Neural cell (in vitro differentiated cells): ENCODE measurements around the gene NCOA7. TPM values are rescaled to one million over a fixed set of nuclear protein-coding genes. Genes with fewer than 3 reads are reported as not detected.

ENCODE experiments used
- H2AFZ ChIP-seq: fragments of 200-600, 300-800 bp; sonication (generic), shearing (Covaris generic); 2 replicates; pipeline ENCODE4 v1.6.0; 2014; ENCODE audit warnings: low read depth, mild to moderate bottlenecking, antibody characterized with exemption, low read length, moderate library complexity
- H3F3A ChIP-seq: fragments of 200-600 bp; shearing (Covaris generic); 2 replicates; pipeline ENCODE4 v1.6.1; 2016; ENCODE audit warnings: mild to moderate bottlenecking, moderate library complexity, mixed read lengths, antibody characterized with exemption, low read length; ENCODE audit not compliant: insufficient read depth, poor library complexity, severe bottlenecking
- H3K27ac ChIP-seq: fragments of 200-600, 300-800 bp; sonication (generic), shearing (Covaris generic); 2 replicates; pipeline ENCODE4 v1.5.1; 2014; ENCODE audit warnings: mild to moderate bottlenecking, low read length, moderate library complexity
- H3K27me3 ChIP-seq: fragments of 300-800, 200-600 bp; sonication (generic), shearing (Covaris generic); 2 replicates; pipeline ENCODE4 v1.6.0; 2014; ENCODE audit warnings: mild to moderate bottlenecking, low read depth, low read length, moderate library complexity; ENCODE audit not compliant: insufficient read depth
- H3K36me3 ChIP-seq: fragments of 300-800, 200-600 bp; sonication (generic), shearing (Covaris generic); 2 replicates; pipeline ENCODE4 v1.5.1; 2014; ENCODE audit warnings: mild to moderate bottlenecking, antibody characterized with exemption, low read length, moderate library complexity; ENCODE audit not compliant: insufficient read depth
- H3K4me2 ChIP-seq: fragments of 300-800, 200-600 bp; sonication (generic), shearing (Covaris generic); 2 replicates; pipeline ENCODE4 v1.6.0; 2014; ENCODE audit warnings: mild to moderate bottlenecking, low read length
- H3K4me3 ChIP-seq: fragments of 300-800, 200-600 bp; sonication (generic), shearing (Covaris generic); 2 replicates; pipeline ENCODE4 v1.5.1; 2014; ENCODE audit warnings: mild to moderate bottlenecking, low read length, moderate library complexity
- H3K79me2 ChIP-seq: fragments of 200-600 bp; shearing (Covaris generic); replicated peaks from 2 replicates; pipeline ENCODE4 v1.6.0; 2014; ENCODE audit warnings: mild to moderate bottlenecking, low read length, moderate library complexity; ENCODE audit not compliant: insufficient read depth
- H3K9ac ChIP-seq: fragments of 300-800, 200-600 bp; sonication (generic), shearing (Covaris generic); 2 replicates; pipeline ENCODE4 v1.6.1; 2016; ENCODE audit warnings: mild to moderate bottlenecking, low read length, mixed read lengths
- H3K9me2 ChIP-seq: fragments of 200-600 bp; shearing (Covaris generic); 2 replicates; pipeline ENCODE4 v1.6.1; 2016; ENCODE audit warnings: mild to moderate bottlenecking, low read length, mixed read lengths; ENCODE audit not compliant: insufficient read depth
- H3K9me3 ChIP-seq: fragments of 200-600, 300-800 bp; sonication (generic), shearing (Covaris generic); 2 replicates; pipeline ENCODE4 v1.6.1; 2016; ENCODE audit warnings: mild to moderate bottlenecking, mixed run types, low read length, moderate library complexity, mixed read lengths
- H4K20me1 ChIP-seq: fragments of 200-600 bp; shearing (Covaris generic); 2 replicates; pipeline ENCODE4 v1.6.1; 2016; ENCODE audit warnings: mild to moderate bottlenecking, mixed run types; ENCODE audit not compliant: insufficient read depth
- EP300 ChIP-seq: fragments of 450-650 bp; conservative IDR thresholded peaks from 2 replicates; pipeline ENCODE4 v1.6.1; 2014; ENCODE audit warnings: antibody characterized with exemption, mild to moderate bottlenecking, moderate library complexity; ENCODE audit not compliant: poor library complexity, severe bottlenecking
- EZH2 ChIP-seq: fragments of 200-600, 300-800 bp; shearing (Covaris generic), sonication (generic); IDR thresholded peaks from 2 replicates; pipeline ENCODE4 v1.6.1; 2014; ENCODE audit warnings: antibody characterized with exemption, low read length, borderline replicate concordance, mild to moderate bottlenecking; ENCODE audit not compliant: insufficient read depth, poor library complexity, severe bottlenecking
- MXI1 ChIP-seq: fragments of 450-650 bp; conservative IDR thresholded peaks from 2 replicates; pipeline ENCODE4 v1.6.1; 2014; ENCODE audit warnings: antibody characterized with exemption, mild to moderate bottlenecking; ENCODE audit not compliant: poor library complexity, severe bottlenecking
- POLR2AphosphoS5 ChIP-seq: IDR thresholded peaks from 2 replicates; pipeline ENCODE4 v1.6.1; 2012
- RAD21 ChIP-seq: fragments of 450-650 bp; conservative IDR thresholded peaks from 2 replicates; pipeline ENCODE4 v1.6.1; 2014; ENCODE audit warnings: antibody characterized with exemption, mild to moderate bottlenecking, moderate library complexity
- REST ChIP-seq: IDR thresholded peaks from 2 replicates; pipeline ENCODE4 v1.6.1; 2012; ENCODE audit warnings: borderline replicate concordance
- SMC3 ChIP-seq: fragments of 450-650 bp; conservative IDR thresholded peaks from 2 replicates; pipeline ENCODE4 v1.6.1; 2014; ENCODE audit warnings: antibody characterized with exemption, mild to moderate bottlenecking, moderate library complexity; ENCODE audit not compliant: poor library complexity
- TAF1 ChIP-seq: IDR thresholded peaks from 2 replicates; pipeline ENCODE4 v1.6.1; 2012; ENCODE audit warnings: low read depth
- polyA plus RNA-seq: library from polyadenylated mRNA; depleted of rRNA; stranded (reverse); fragments of >200 nt; gene quantifications from 2 replicates; pipeline ENCODE4 v1.2.3, GENCODE V29; 2014
- TF ChIP-seq, protein P1 (sequence below): fragments of 450-650 bp; IDR thresholded peaks from 2 replicates; pipeline ENCODE4 v1.5.1; 2014; ENCODE audit warnings: antibody characterized with exemption, mild to moderate bottlenecking, moderate library complexity; ENCODE audit not compliant: poor library complexity, severe bottlenecking

NCOA7 gene
- polyA plus RNA-seq, 1 donor from 2014 or later, result 17.1 TPM

- Histone ChIP-seq H3K4me3 (no peak overlapping the region), H2AFZ (no peak overlapping the region), H4K20me1 (no peaks in the 10 kb centered on the region), H3K9ac (no peak overlapping the region), H3K9me2 (no peaks in the 10 kb centered on the region), H3K4me2 (no peak overlapping the region), H3F3A (no peaks in the 10 kb centered on the region), H3K27ac (no peak overlapping the region), H3K79me2 (no peaks in the 10 kb centered on the region), H3K36me3 (no peaks in the 10 kb centered on the region), H3K27me3 (no peaks in the 10 kb centered on the region), H3K9me3 (no peaks in the 10 kb centered on the region)
- no peak for TF ChIP-seq TAF1
- TF ChIP-seq MXI1, result no peak
- no peak for TF ChIP-seq POLR2AphosphoS5
- TF ChIP-seq, protein P1, sequence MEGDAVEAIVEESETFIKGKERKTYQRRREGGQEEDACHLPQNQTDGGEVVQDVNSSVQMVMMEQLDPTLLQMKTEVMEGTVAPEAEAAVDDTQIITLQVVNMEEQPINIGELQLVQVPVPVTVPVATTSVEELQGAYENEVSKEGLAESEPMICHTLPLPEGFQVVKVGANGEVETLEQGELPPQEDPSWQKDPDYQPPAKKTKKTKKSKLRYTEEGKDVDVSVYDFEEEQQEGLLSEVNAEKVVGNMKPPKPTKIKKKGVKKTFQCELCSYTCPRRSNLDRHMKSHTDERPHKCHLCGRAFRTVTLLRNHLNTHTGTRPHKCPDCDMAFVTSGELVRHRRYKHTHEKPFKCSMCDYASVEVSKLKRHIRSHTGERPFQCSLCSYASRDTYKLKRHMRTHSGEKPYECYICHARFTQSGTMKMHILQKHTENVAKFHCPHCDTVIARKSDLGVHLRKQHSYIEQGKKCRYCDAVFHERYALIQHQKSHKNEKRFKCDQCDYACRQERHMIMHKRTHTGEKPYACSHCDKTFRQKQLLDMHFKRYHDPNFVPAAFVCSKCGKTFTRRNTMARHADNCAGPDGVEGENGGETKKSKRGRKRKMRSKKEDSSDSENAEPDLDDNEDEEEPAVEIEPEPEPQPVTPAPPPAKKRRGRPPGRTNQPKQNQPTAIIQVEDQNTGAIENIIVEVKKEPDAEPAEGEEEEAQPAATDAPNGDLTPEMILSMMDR, result no peak
- no peak for TF ChIP-seq EP300
- TF ChIP-seq EZH2, result no peak
- no peak for TF ChIP-seq RAD21
- TF ChIP-seq REST, result no peak
- TF ChIP-seq SMC3, result no peak
Observed at GRCh38 chr6:125839879-125840278, 49.1 kb downstream of the NCOA7 start.

GRCh38 chr6:125841356-125842090, 50.8 kb downstream of the NCOA7 start:
- H3K27me3 ChIP-seq, result no peaks in the 10 kb centered on the region
- H2AFZ ChIP-seq, result no peak overlapping the region
- no peaks in the 10 kb centered on the region for H3K79me2 ChIP-seq
- no peak overlapping the region for H3K4me3 ChIP-seq
- H3F3A ChIP-seq, result no peaks in the 10 kb centered on the region
- H3K9me2 ChIP-seq, result no peaks in the 10 kb centered on the region
- no peak overlapping the region for H3K27ac ChIP-seq
- H3K9ac ChIP-seq, result no peak overlapping the region
- no peak overlapping the region for H3K4me2 ChIP-seq
- TF ChIP-seq TAF1 (no peak), EP300 (no peak), EZH2 (no peak), RAD21 (no peak), POLR2AphosphoS5 (no peak), SMC3 (no peak), REST (no peak), MXI1 (no peak)
- TF ChIP-seq, protein P1, result no peak
- no peaks in the 10 kb centered on the region for H3K9me3 ChIP-seq
- no peaks in the 10 kb centered on the region for H4K20me1 ChIP-seq
- no peaks in the 10 kb centered on the region for H3K36me3 ChIP-seq
